Tibial nerve (tissue), 4 donors: ENCODE results near the gene USP2. TPM values are rescaled to one million over a fixed set of nuclear protein-coding genes. Genes with fewer than 3 reads are reported as not detected.

Experiments used
- DNase-seq, 2 donors: peaks; one replicate each; pipeline ENCODE4 v3.0.0-alpha.2; 2019; ENCODE audit warnings: low spot score in 2 of 2
- H3K27ac ChIP-seq, 4 donors: fragments of 200-600 bp; sonication (generic) in 3 of 4; one replicate each; pipeline ENCODE4 v1.5.1; 2017 to 2019; ENCODE audit warnings: mild to moderate bottlenecking in 1 of 4
- H3K27me3 ChIP-seq, 2 donors: fragments of 200-600 bp; sonication (generic) in 1 of 2; one replicate each; pipeline versions ENCODE4 v1.5.1 to v1.6.0; 2017 to 2019
- H3K36me3 ChIP-seq, 3 donors: fragments of 200-600 bp; sonication (generic); one replicate each; pipeline ENCODE4 v1.5.1; 2018 to 2019
- H3K4me1 ChIP-seq, 4 donors: fragments of 200-600 bp; sonication (generic) in 3 of 4; one replicate each; pipeline ENCODE4 v1.5.1; 2017 to 2019
- H3K4me3 ChIP-seq, 4 donors: fragments of 200-600 bp; sonication (generic) in 3 of 4; one replicate each; pipeline ENCODE4 v1.5.1; 2017 to 2019; ENCODE audit warnings: mild to moderate bottlenecking in 1 of 4, moderate library complexity in 1 of 4
- H3K9me3 ChIP-seq, 4 donors: fragments of 200-600 bp; sonication (generic) in 3 of 4; one replicate each; pipeline ENCODE4 v1.5.1; 2017 to 2019
- CTCF ChIP-seq, 5 experiments: fragments of 200-600 bp in 3 of 5; fragments of 450-650 bp in 2 of 5; sonication (generic) in 3 of 5; IDR thresholded peaks; one replicate each; pipeline ENCODE4 v1.5.1; 2016 to 2019; ENCODE audit warnings: antibody characterized with exemption in 5 of 5, mild to moderate bottlenecking in 3 of 5, moderate library complexity in 2 of 5
- EP300 ChIP-seq, 2 donors: sonication (generic); formaldehyde crosslinking; IDR thresholded peaks; one replicate each; pipeline ENCODE4 v1.6.1; 2017; ENCODE audit warnings: antibody characterized with exemption in 2 of 2, mild to moderate bottlenecking in 1 of 2
- POLR2A ChIP-seq, 2 donors: fragments of 450-650 bp; IDR thresholded peaks; one replicate each; pipeline ENCODE4 v1.6.1; 2017; ENCODE audit warnings: antibody characterized with exemption in 2 of 2, mild to moderate bottlenecking in 2 of 2, moderate library complexity in 2 of 2
- WGBS, 2 donors: methylation state at CpG; one replicate each; pipeline ENCODE4 v1.1.5; 2018; 5-methylcytosine and 5-hydroxymethylcytosine counted together
- total RNA-seq, 4 donors: library from RNA; depleted of rRNA; stranded (reverse); fragments of >200 nt; gene quantifications; one replicate each; pipeline ENCODE4 v1.1.0, GENCODE V29; 2016

USP2 gene
- total RNA-seq, 4 donors from 2014 or later = 2.1 to 18.4 (median 11.6) TPM

GRCh38 chr11:119366690-119367620 is 14.5 kb downstream of the USP2 start:
- Histone ChIP-seq H3K27me3 (peaks cover 0 to 7% of the 10 kb centered on the region in 2 donors), H3K9me3 (no peaks in the 10 kb centered on the region), H3K4me3 (no peak overlapping the region), H3K4me1 (peaks cover 0 to 95% (median 50%) of the 10 kb centered on the region in 4 donors), H3K27ac (peak overlapping the region; percentile 52 to 96 (median 72)), H3K36me3 (no peaks in the 10 kb centered on the region)
- TF ChIP-seq EP300 (IDR thresholded peaks at IDR 0.05) (no peak), CTCF (IDR thresholded peaks at IDR 0.05) (no peak), POLR2A (IDR thresholded peaks at IDR 0.05) (no peak)
- WGBS, 2 donors = 63 to 72% methylated on average over 11 of the region's 11 CpGs
- DNase-seq = no peak

GRCh38 chr11:119365071-119365591 is 16.4 kb downstream of the USP2 start:
- Histone ChIP-seq H3K27ac (peak overlapping the region in 3 of 4 donors; percentile 68 to 88 (median 81)), H3K4me1 (peaks cover 0 to 92% (median 40%) of the 10 kb centered on the region in 4 donors), H3K36me3 (no peaks in the 10 kb centered on the region), H3K4me3 (peak overlapping the region in 1 of 4 donors; percentile 62), H3K27me3 (peaks cover 0 to 7% of the 10 kb centered on the region in 2 donors), H3K9me3 (no peaks in the 10 kb centered on the region)
- DNase-seq = no peak
- TF ChIP-seq POLR2A (IDR thresholded peaks at IDR 0.05) (no peak), EP300 (IDR thresholded peaks at IDR 0.05) (no peak), CTCF (IDR thresholded peaks at IDR 0.05) (no peak)
- 66 to 70% methylated on average over 6 of the region's 6 CpGs for WGBS, 2 donors

GRCh38 chr11:119363851-119364590 is 17.5 kb downstream of the USP2 start:
- Histone ChIP-seq H3K9me3 (no peaks in the 10 kb centered on the region), H3K27me3 (peaks cover 0 to 7% of the 10 kb centered on the region in 2 donors), H3K4me3 (peak overlapping the region; percentile 31 to 62 (median 41)), H3K27ac (peak overlapping the region; percentile 65 to 89 (median 78)), H3K4me1 (peaks cover 0 to 80% (median 36%) of the 10 kb centered on the region in 4 donors), H3K36me3 (peaks cover 0 to 10% (median 0%) of the 10 kb centered on the region in 3 donors)
- 4 to 21% methylated on average over 10 to 23 of the region's 88 CpGs for WGBS, 2 donors
- TF ChIP-seq CTCF (IDR thresholded peaks at IDR 0.05) (no peak), POLR2A (IDR thresholded peaks at IDR 0.05) (peak in 1 of 2 donors; percentile 78), EP300 (IDR thresholded peaks at IDR 0.05) (no peak)
- DNase-seq = no peak

GRCh38 chr11:119363081-119363850 is 18.2 kb downstream of the USP2 start:
- Histone ChIP-seq H3K27ac (peak overlapping the region; percentile 65 to 89 (median 78)), H3K4me1 (peaks cover 0 to 73% (median 29%) of the 10 kb centered on the region in 4 donors), H3K27me3 (peaks cover 0 to 7% of the 10 kb centered on the region in 2 donors), H3K4me3 (peak overlapping the region; percentile 31 to 62 (median 41)), H3K9me3 (no peaks in the 10 kb centered on the region), H3K36me3 (peaks cover 0 to 18% (median 0%) of the 10 kb centered on the region in 3 donors)
- 44 to 65% methylated on average over 40 to 41 of the region's 44 CpGs for WGBS, 2 donors
- TF ChIP-seq EP300 (IDR thresholded peaks at IDR 0.05) (no peak), POLR2A (IDR thresholded peaks at IDR 0.05) (no peak), CTCF (IDR thresholded peaks at IDR 0.05) (no peak)
- DNase-seq = no peak
